ENCODE data around the gene RNF148. TPM values are rescaled to one million over a fixed set of nuclear protein-coding genes. Genes with fewer than 3 reads are reported as not detected.

RNF148 gene, protein sequence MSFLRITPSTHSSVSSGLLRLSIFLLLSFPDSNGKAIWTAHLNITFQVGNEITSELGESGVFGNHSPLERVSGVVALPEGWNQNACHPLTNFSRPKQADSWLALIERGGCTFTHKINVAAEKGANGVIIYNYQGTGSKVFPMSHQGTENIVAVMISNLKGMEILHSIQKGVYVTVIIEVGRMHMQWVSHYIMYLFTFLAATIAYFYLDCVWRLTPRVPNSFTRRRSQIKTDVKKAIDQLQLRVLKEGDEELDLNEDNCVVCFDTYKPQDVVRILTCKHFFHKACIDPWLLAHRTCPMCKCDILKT
- polyA plus RNA-seq (2013, experiment 1 of 2), result not detected
- not detected for polyA plus RNA-seq (2013, experiment 2 of 2)

- Histone ChIP-seq H3K4me3 (ENCODE audit: low read length) (no peak within 1 kb of the TSS), H3K27me3 (ENCODE audit: insufficient read depth, low read length) (no peaks in the 10 kb centered on the region), H3K4me1 (ENCODE audit: insufficient read depth, low read length) (no peaks in the 10 kb centered on the region; the same call in 1 of the 2 replicates), H3K36me3 (ENCODE audit: insufficient read depth, low read length) (no peaks in the 10 kb centered on the region), H3K27ac (ENCODE audit: low read depth, low read length) (no peak within 1 kb of the TSS), H3K9me3 (ENCODE audit: insufficient read depth, low read depth, low read length) (no peaks in the 10 kb centered on the region), H3K9ac (ENCODE audit: low read depth, low read length) (no peak within 1 kb of the TSS)
- 94% methylated on average over 1 of the region's 1 CpG for WGBS
Measured at GRCh38 chr7:122702872-122703510, at the start of gene RNF148. RNF148 (minus strand) TSS chr7:122702922; CDS start chr7:122702750, 172 bp downstream.

DNA sequence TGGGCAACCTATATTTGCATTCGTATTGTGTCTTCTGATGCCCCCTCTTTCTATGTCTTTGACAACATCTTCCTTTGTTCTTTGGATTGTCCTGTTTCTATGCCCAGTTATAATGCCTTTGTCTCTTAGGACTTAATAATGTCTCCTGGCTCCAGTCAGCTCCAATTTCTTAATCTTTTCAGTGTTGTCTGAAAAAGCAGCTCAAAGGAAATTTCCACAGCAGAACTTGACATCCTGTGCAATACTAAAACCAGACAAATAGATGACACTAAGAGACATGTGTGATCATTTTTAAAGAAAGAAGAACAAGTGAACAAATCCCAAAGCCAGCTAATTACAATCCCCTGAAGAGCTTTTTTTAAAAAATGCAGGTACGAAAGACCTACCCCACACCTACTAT is 47.7 kb upstream of the RNF148 start:
- Histone ChIP-seq H3K36me3 (ENCODE audit: insufficient read depth, low read length) (no peaks in the 10 kb centered on the region), H3K27me3 (ENCODE audit: insufficient read depth, low read length) (no peaks in the 10 kb centered on the region), H3K4me3 (ENCODE audit: low read length) (no peak overlapping the region), H3K9me3 (ENCODE audit: insufficient read depth, low read depth, low read length) (no peaks in the 10 kb centered on the region), H3K4me1 (ENCODE audit: insufficient read depth, low read length) (peaks cover 63% of the 10 kb centered on the region), H3K9ac (ENCODE audit: low read depth, low read length) (no peak overlapping the region), H3K27ac (ENCODE audit: low read depth, low read length) (no peak overlapping the region)
- WGBS, result 100% methylated on average over 1 of the region's 2 CpGs

DNA sequence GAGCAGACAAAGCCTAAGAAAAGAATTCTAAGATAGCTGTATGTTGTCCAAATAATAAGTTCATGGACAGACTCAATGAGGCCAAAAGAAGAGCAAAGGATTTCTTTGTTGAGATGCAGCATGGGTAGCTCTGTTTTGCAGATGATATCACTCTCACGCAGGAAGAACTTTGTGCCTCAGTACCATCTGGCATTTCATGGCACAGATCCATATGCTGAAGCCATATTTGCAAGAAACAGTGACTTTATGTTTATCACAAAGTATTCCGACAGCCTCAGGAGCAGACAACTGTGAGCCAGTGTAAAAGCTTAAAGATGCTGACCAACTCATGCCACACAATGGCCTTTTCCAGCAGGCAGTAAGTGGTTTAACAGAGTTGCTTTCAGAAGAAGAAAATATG is 45.5 kb upstream of the RNF148 start:
- no peaks in the 10 kb centered on the region for H3K36me3 ChIP-seq (ENCODE audit: insufficient read depth, low read length)
- H3K9me3 ChIP-seq (ENCODE audit: insufficient read depth, low read depth, low read length), result no peaks in the 10 kb centered on the region
- H3K27me3 ChIP-seq (ENCODE audit: insufficient read depth, low read length), result no peaks in the 10 kb centered on the region
- no peak overlapping the region for H3K27ac ChIP-seq (ENCODE audit: low read depth, low read length)
- WGBS, result 95% methylated on average over 2 of the region's 2 CpGs
- H3K4me1 ChIP-seq (ENCODE audit: insufficient read depth, low read length), result peaks cover 69% of the 10 kb centered on the region
- no peak overlapping the region for H3K4me3 ChIP-seq (ENCODE audit: low read length)
- no peak overlapping the region for H3K9ac ChIP-seq (ENCODE audit: low read depth, low read length)

DNA sequence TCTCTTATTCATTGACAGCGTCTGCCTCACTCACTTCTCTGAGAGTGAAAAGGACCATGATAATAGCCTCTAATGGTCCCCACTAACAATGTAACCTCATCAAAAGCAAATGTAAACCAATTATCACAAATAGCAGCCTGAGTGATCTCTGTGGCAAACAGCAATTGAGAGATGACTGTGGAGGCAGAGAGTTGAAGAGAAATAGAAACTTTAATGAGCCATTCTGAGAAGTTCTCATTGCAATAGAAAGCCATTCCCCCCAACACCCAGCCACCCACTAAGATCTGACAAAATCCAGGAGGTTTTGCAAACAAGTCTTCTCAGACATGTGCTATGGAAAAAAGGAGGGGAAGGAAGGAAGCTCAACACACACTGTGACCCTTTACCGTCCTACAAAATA is 44.2 kb upstream of the RNF148 start:
- Histone ChIP-seq H3K4me1 (ENCODE audit: insufficient read depth, low read length) (peaks cover 78% of the 10 kb centered on the region), H3K36me3 (ENCODE audit: insufficient read depth, low read length) (no peaks in the 10 kb centered on the region), H3K4me3 (ENCODE audit: low read length) (no peak overlapping the region), H3K9ac (ENCODE audit: low read depth, low read length) (no peak overlapping the region), H3K9me3 (ENCODE audit: insufficient read depth, low read depth, low read length) (no peaks in the 10 kb centered on the region), H3K27ac (ENCODE audit: low read depth, low read length) (no peak overlapping the region), H3K27me3 (ENCODE audit: insufficient read depth, low read length) (no peaks in the 10 kb centered on the region)
- 55% methylated on average over 2 of the region's 2 CpGs for WGBS

DNA sequence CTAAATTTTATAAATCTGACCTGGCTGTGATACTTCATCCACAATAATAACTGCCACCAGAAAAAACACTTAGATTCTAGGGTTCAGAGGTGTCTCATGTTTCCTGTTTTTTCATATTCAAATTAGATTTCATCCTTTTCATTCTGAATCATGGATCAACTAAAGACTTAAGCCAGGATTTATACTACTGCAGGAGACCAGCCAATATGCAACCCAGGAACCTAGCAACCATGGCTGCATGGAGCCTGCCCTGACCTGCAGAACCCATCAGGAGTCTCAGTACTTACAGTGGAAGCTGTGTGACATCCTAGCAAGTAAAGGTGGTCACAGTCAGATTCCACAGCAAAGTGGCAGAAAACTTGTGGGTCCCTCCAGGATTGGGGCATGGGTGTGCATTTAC is 40.5 kb upstream of the RNF148 start:
- H3K4me3 ChIP-seq (ENCODE audit: low read length), result no peak overlapping the region
- H3K36me3 ChIP-seq (ENCODE audit: insufficient read depth, low read length), result no peaks in the 10 kb centered on the region
- H3K27me3 ChIP-seq (ENCODE audit: insufficient read depth, low read length), result no peaks in the 10 kb centered on the region
- H3K4me1 ChIP-seq (ENCODE audit: insufficient read depth, low read length), result peaks cover 66% of the 10 kb centered on the region
- no peak overlapping the region for H3K9ac ChIP-seq (ENCODE audit: low read depth, low read length)
- no peak overlapping the region for H3K27ac ChIP-seq (ENCODE audit: low read depth, low read length)
- no peaks in the 10 kb centered on the region for H3K9me3 ChIP-seq (ENCODE audit: insufficient read depth, low read depth, low read length)

GRCh38 chr7:122738947-122739346 is 36.2 kb upstream of the RNF148 start:
- 60% methylated on average over 2 of the region's 2 CpGs for WGBS
- H3K9ac ChIP-seq (ENCODE audit: low read depth, low read length), result no peak overlapping the region
- peaks cover 69% of the 10 kb centered on the region for H3K4me1 ChIP-seq (ENCODE audit: insufficient read depth, low read length)
- no peaks in the 10 kb centered on the region for H3K27me3 ChIP-seq (ENCODE audit: insufficient read depth, low read length)
- no peak overlapping the region for H3K4me3 ChIP-seq (ENCODE audit: low read length)
- peak overlapping the region; percentile 53 for H3K27ac ChIP-seq (ENCODE audit: low read depth, low read length)
- no peaks in the 10 kb centered on the region for H3K36me3 ChIP-seq (ENCODE audit: insufficient read depth, low read length)
- H3K9me3 ChIP-seq (ENCODE audit: insufficient read depth, low read depth, low read length), result no peaks in the 10 kb centered on the region

GRCh38 chr7:122736183-122736582 is 33.5 kb upstream of the RNF148 start:
- Histone ChIP-seq H3K36me3 (ENCODE audit: insufficient read depth, low read length) (no peaks in the 10 kb centered on the region), H3K9ac (ENCODE audit: low read depth, low read length) (no peak overlapping the region), H3K9me3 (ENCODE audit: insufficient read depth, low read depth, low read length) (no peaks in the 10 kb centered on the region), H3K27ac (ENCODE audit: low read depth, low read length) (peak overlapping the region; percentile 74), H3K27me3 (ENCODE audit: insufficient read depth, low read length) (no peaks in the 10 kb centered on the region), H3K4me1 (ENCODE audit: insufficient read depth, low read length) (peaks cover 56% of the 10 kb centered on the region), H3K4me3 (ENCODE audit: low read length) (peak overlapping the region; percentile 9; the same call in 1 of the 2 replicates)
- WGBS, result 75% methylated on average over 1 of the region's 1 CpG

- Histone ChIP-seq H3K4me3 (ENCODE audit: low read length) (no peak overlapping the region), H3K27me3 (ENCODE audit: insufficient read depth, low read length) (no peaks in the 10 kb centered on the region), H3K9me3 (ENCODE audit: insufficient read depth, low read depth, low read length) (no peaks in the 10 kb centered on the region), H3K9ac (ENCODE audit: low read depth, low read length) (no peak overlapping the region), H3K36me3 (ENCODE audit: insufficient read depth, low read length) (no peaks in the 10 kb centered on the region), H3K27ac (ENCODE audit: low read depth, low read length) (no peak overlapping the region), H3K4me1 (ENCODE audit: insufficient read depth, low read length) (peaks cover 7% of the 10 kb centered on the region; the same call in 1 of the 2 replicates)
- 60% methylated on average over 1 of the region's 1 CpG for WGBS
Measured at GRCh38 chr7:122727759-122728158, 25.0 kb upstream of the RNF148 start.

DNA sequence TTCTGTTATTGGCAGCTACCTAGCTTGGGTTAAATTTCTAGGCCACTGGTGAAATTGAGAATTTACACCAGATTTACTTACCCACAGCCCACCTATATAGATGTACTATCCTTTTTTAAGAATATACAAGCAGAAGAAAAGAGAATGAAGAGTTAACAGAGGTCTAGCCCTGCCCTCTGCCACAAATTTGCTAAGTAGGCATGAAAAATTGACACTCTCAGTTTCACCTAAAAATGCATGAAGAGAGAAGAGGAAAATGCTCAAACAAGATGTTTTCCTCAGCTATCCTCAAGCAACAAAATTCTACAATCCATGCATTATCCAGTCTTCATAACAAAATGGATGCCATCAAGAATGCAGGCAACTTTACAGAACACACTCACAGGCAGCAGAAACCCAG is 24.6 kb upstream of the RNF148 start:
- Histone ChIP-seq H3K27ac (ENCODE audit: low read depth, low read length) (no peak overlapping the region), H3K4me3 (ENCODE audit: low read length) (no peak overlapping the region), H3K4me1 (ENCODE audit: insufficient read depth, low read length) (peaks cover 7% of the 10 kb centered on the region; the same call in 1 of the 2 replicates), H3K27me3 (ENCODE audit: insufficient read depth, low read length) (no peaks in the 10 kb centered on the region), H3K9ac (ENCODE audit: low read depth, low read length) (no peak overlapping the region), H3K36me3 (ENCODE audit: insufficient read depth, low read length) (no peaks in the 10 kb centered on the region), H3K9me3 (ENCODE audit: insufficient read depth, low read depth, low read length) (no peaks in the 10 kb centered on the region)

DNA sequence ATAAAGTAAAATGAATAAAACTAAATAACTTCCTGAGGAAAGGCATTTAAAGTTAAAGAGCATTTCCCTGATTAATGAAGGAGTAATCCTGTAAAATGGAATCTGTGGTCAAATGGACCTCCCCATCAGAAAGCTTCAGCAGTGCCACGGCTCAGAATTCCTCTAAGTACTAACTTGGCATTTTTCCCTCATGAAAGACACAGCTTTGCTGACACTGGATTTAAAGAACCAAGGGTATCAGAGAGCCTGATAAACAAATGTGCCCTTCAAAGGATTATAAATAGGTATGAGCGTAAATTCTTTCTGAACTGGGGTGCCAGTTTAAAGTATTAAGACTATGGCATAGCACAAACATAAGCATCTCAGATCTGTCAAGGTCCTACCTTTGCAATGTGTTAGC is 24.2 kb upstream of the RNF148 start:
- Histone ChIP-seq H3K27ac (ENCODE audit: low read depth, low read length) (no peak overlapping the region), H3K9ac (ENCODE audit: low read depth, low read length) (no peak overlapping the region), H3K27me3 (ENCODE audit: insufficient read depth, low read length) (no peaks in the 10 kb centered on the region), H3K4me3 (ENCODE audit: low read length) (no peak overlapping the region), H3K36me3 (ENCODE audit: insufficient read depth, low read length) (no peaks in the 10 kb centered on the region), H3K4me1 (ENCODE audit: insufficient read depth, low read length) (peaks cover 7% of the 10 kb centered on the region; the same call in 1 of the 2 replicates), H3K9me3 (ENCODE audit: insufficient read depth, low read depth, low read length) (no peaks in the 10 kb centered on the region)
- 93% methylated on average over 2 of the region's 2 CpGs for WGBS

GRCh38 chr7:122724366-122724765 is 21.6 kb upstream of the RNF148 start:
- Histone ChIP-seq H3K36me3 (ENCODE audit: insufficient read depth, low read length) (no peaks in the 10 kb centered on the region), H3K4me3 (ENCODE audit: low read length) (no peak overlapping the region), H3K27ac (ENCODE audit: low read depth, low read length) (no peak overlapping the region), H3K4me1 (ENCODE audit: insufficient read depth, low read length) (peaks cover 3% of the 10 kb centered on the region; the same call in 1 of the 2 replicates), H3K9ac (ENCODE audit: low read depth, low read length) (no peak overlapping the region), H3K27me3 (ENCODE audit: insufficient read depth, low read length) (no peaks in the 10 kb centered on the region), H3K9me3 (ENCODE audit: insufficient read depth, low read depth, low read length) (no peaks in the 10 kb centered on the region)
- 94% methylated on average over 3 of the region's 4 CpGs for WGBS
